K562 (cell line): ENCODE results near the gene TBXAS1. TPM values are rescaled to one million over a fixed set of nuclear protein-coding genes. Genes with fewer than 3 reads are reported as not detected.

Experiments used
- BACH1 ChIP-seq: fragments of 200-800 bp; sonication (Bioruptor generic); IDR thresholded peaks from 2 replicates; pipeline ENCODE4 v1.6.1; 2016; ENCODE audit warnings: missing genetic modification characterization, missing compliant biosample characterization
- BRD9 ChIP-seq: fragments of 450-650 bp; IDR thresholded peaks from 2 replicates; pipeline ENCODE4 v1.6.1; 2018; ENCODE audit warnings: low read depth; ENCODE audit not compliant: partially characterized antibody
- BRF1 ChIP-seq: IDR thresholded peaks from 3 replicates; pipeline ENCODE4 v1.6.1; 2011; ENCODE audit warnings: borderline replicate concordance, mild to moderate bottlenecking; ENCODE audit not compliant: insufficient read length; ENCODE audit errors: extremely low read depth
- ELK1 ChIP-seq: sonication (generic); formaldehyde crosslinking; IDR thresholded peaks from 2 replicates; pipeline ENCODE4 v1.8.1; 2022; ENCODE audit warnings: missing genetic modification reagents
- EZH2 ChIP-seq: IDR thresholded peaks from 2 replicates; pipeline ENCODE4 v1.6.1; 2012; ENCODE audit warnings: low read depth, mild to moderate bottlenecking, inconsistent platforms, low read length, borderline replicate concordance
- FOXA1 ChIP-seq: fragments of 450-650 bp; IDR thresholded peaks from 2 replicates; pipeline ENCODE4 v1.6.1; 2016; ENCODE audit warnings: mild to moderate bottlenecking, borderline replicate concordance
- GTF2E2 ChIP-seq: fragments of 200-800 bp; sonication (Bioruptor generic); IDR thresholded peaks from 2 replicates; pipeline ENCODE4 v1.6.1; 2016; ENCODE audit warnings: missing genetic modification characterization, missing compliant biosample characterization
- HDAC6 ChIP-seq: IDR thresholded peaks from 2 replicates; pipeline ENCODE4 v1.6.1; 2012; ENCODE audit warnings: low read depth, mild to moderate bottlenecking, control low read depth, inconsistent platforms, low read length, moderate library complexity
- PRDM10 ChIP-seq: fragments of 450-650 bp; IDR thresholded peaks from 2 replicates; pipeline ENCODE4 v1.6.1; 2018; ENCODE audit not compliant: partially characterized antibody
- TCF3 ChIP-seq: sonication (generic); formaldehyde crosslinking; IDR thresholded peaks from 2 replicates; pipeline ENCODE4 v1.4.0; 2020; ENCODE audit warnings: mild to moderate bottlenecking, missing genetic modification reagents
- ZBTB5 ChIP-seq: fragments of 450-650 bp; IDR thresholded peaks from 2 replicates; pipeline ENCODE4 v1.6.1; 2017; ENCODE audit warnings: antibody characterized with exemption
- ZC3H11A ChIP-seq: IDR thresholded peaks from 2 replicates; pipeline ENCODE4 v1.6.1; 2012; ENCODE audit warnings: low read depth, low read length, improper control_type of control experiment
- ZKSCAN8 ChIP-seq: fragments of 200-800 bp; sonication (Bioruptor generic); IDR thresholded peaks from 2 replicates; pipeline ENCODE4 v1.6.1; 2016; ENCODE audit warnings: missing genetic modification characterization, missing compliant biosample characterization
- ZNF3 ChIP-seq: fragments of 250-450 bp; sonication (Bioruptor Pico); IDR thresholded peaks from 2 replicates; pipeline ENCODE4 v1.5.0; 2021; ENCODE audit warnings: mild to moderate bottlenecking, moderate library complexity
- ZNF408 ChIP-seq: fragments of 250-450 bp; sonication (Bioruptor Pico); IDR thresholded peaks from 2 replicates; pipeline ENCODE4 v1.4.0; 2020; ENCODE audit warnings: low read depth, mild to moderate bottlenecking, moderate library complexity
- ZNF445 ChIP-seq: fragments of 250-450 bp; sonication (Bioruptor Pico); IDR thresholded peaks from 2 replicates; pipeline ENCODE4 v1.4.0; 2020; ENCODE audit warnings: low read depth, mild to moderate bottlenecking, moderate library complexity
- polyA plus RNA-seq, 8 experiments: library from polyadenylated mRNA; depleted of rRNA in 4 of 8; stranded (reverse) in 5 of 8; unstranded in 3 of 8; fragments of >200 nt; fragmentation: Nextera tagmentation in 2 of 8; fragmentation: Illumina TruSeq in 1 of 8; extraction: Ambion mirVana in 2 of 8; extraction: Trizol in 1 of 8; gene quantifications; 2 replicates each; pipeline versions ENCODE4 v1.2.1 to v1.2.3, GENCODE V29; 2011 to 2014; ENCODE audit warnings: inconsistent platforms in 1 of 8, missing spikeins in 1 of 8
- total RNA-seq, 7 experiments: library from RNA; depleted of rRNA in 6 of 7; stranded (reverse); fragments of >200 nt in 6 of 7; fragmentation: Illumina TruSeq in 2 of 7; extraction: Trizol in 2 of 7; gene quantifications; 2 replicates each; pipeline versions ENCODE4 v1.2.1 to v1.2.3, GENCODE V29; 2011 to 2021; ENCODE audit warnings: low replicate concordance in 1 of 7
- TF ChIP-seq, protein P1 (sequence below): fragments of 200-800 bp; sonication (Bioruptor generic); IDR thresholded peaks from 2 replicates; pipeline ENCODE4 v1.6.1; 2017; ENCODE audit warnings: missing genetic modification characterization, missing compliant biosample characterization

TBXAS1 gene
- total and polyA plus RNA-seq, 9 of the 15 experiments (the other 6 are each of a cell fraction or from before 2014, with no cell fraction given): 1.1 to 8.3 (median 1.9) TPM

DNA sequence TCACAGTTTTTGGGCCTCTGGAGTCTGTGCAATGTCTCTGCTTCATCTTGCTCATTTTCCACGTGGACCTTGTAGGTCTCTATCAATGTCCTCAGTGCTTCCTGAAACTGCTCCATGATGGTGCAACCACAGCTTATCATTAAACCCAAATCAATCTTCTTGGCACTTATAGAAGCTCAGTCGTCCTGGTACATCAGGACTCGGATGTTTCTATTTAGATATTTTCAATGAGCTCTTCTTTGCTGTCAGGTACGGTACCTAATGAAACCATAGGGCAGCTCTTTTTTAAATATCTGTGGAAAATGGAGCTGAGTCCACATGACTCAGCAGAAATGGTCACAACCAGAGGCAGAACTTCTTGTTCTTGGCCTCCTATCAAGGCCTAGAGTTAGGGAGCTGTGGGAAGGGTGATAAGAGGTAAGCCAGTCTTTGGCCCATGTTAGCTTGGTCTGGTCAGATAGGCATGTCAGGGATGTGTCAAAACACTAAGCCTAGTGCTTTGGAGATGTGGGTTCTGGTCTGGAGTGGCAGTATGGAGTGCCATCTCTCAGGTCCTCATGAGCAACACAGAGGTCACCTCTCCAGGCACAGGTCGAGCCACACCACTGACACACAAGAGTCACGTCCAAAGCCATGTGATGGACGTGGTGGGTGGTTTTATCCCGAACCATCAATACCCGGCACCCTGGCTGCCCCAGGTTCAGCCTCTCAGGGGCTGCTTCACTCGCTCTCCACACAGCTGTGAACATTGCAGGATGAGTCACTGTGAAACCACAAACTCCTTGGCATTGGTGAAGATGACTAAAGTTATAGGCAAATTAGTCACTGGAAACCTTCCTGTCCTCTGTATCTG lies 87.0 kb downstream of the TBXAS1 start (continued):
- no peak for TF ChIP-seq ELK1
- TF ChIP-seq ZKSCAN8 (CRISPR knock-in tag): peak; percentile 85
- peak; percentile 92 for TF ChIP-seq GTF2E2 (tag)
- no peak for TF ChIP-seq BRF1
- peak; percentile 71 for TF ChIP-seq ZNF445 (CRISPR knock-in tag)
- TF ChIP-seq ZBTB5: no peak
- TF ChIP-seq BRD9: peak; percentile 86
- TF ChIP-seq TCF3 (CRISPR knock-in tag): peak; percentile 98
- no peak for TF ChIP-seq ZC3H11A
- no peak for TF ChIP-seq ZNF3 (CRISPR knock-in tag)
- no peak for TF ChIP-seq HDAC6
- no peak for TF ChIP-seq FOXA1
- no peak for TF ChIP-seq EZH2
- TF ChIP-seq, protein P1, sequence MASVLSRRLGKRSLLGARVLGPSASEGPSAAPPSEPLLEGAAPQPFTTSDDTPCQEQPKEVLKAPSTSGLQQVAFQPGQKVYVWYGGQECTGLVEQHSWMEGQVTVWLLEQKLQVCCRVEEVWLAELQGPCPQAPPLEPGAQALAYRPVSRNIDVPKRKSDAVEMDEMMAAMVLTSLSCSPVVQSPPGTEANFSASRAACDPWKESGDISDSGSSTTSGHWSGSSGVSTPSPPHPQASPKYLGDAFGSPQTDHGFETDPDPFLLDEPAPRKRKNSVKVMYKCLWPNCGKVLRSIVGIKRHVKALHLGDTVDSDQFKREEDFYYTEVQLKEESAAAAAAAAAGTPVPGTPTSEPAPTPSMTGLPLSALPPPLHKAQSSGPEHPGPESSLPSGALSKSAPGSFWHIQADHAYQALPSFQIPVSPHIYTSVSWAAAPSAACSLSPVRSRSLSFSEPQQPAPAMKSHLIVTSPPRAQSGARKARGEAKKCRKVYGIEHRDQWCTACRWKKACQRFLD (CRISPR knock-in tag): peak; percentile 96
- peak; percentile 99 for TF ChIP-seq BACH1 (tag)
- peak; percentile 62 for TF ChIP-seq PRDM10
- TF ChIP-seq ZNF408 (CRISPR knock-in tag): no peak
